Renal cortical epithelial cell (primary cell): ENCODE data around the gene TEX54. TPM values are rescaled to one million over a fixed set of nuclear protein-coding genes. Genes with fewer than 3 reads are reported as not detected.
A peak's percentile ranks its signal among the peaks of the same experiment; 100 is the strongest.
"Not testable (repeated sequence)": the region's sequence is repeated elsewhere in the genome, so short reads cannot be mapped to it uniquely, and the experiment has no call there.

Experiments
- DNase-seq: peaks from one replicate; pipeline ENCODE4 v3.0.0-alpha.2; 2011; ENCODE audit warnings: low read depth
- total RNA-seq: library from RNA; depleted of rRNA; stranded (reverse); fragments of >200 nt; gene quantifications from 2 replicates; pipeline ENCODE4 v1.2.3, GENCODE V29; 2014

Gene TEX54
- not detected in 2 replicates for total RNA-seq

GRCh38 chr11:62832336-62833234 is at the start of gene TEX54:
TSS of gene TEX54 (minus strand) at chr11:62832841.
- peak; percentile 18 for DNase-seq

DNA sequence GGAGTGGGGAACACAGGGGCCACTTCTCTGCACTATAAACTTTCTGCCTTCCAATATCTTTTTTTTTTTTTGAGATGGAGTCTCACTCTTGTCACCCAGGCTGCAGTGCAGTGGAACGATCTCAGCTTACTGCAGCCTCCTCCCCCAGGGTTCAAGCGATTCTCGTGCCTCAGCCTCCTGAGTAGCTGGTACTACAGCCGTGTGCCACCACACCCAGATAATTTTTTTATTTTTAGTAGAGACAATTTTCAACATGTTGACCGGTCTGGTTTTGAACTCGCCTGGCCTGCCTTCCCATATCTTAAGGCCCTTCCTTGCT is 49.7 kb upstream of the TEX54 start:
- no peak for DNase-seq

GRCh38 chr11:62881579-62882430 is 49.2 kb upstream of the TEX54 start:
- peak; percentile 93 for DNase-seq

DNA sequence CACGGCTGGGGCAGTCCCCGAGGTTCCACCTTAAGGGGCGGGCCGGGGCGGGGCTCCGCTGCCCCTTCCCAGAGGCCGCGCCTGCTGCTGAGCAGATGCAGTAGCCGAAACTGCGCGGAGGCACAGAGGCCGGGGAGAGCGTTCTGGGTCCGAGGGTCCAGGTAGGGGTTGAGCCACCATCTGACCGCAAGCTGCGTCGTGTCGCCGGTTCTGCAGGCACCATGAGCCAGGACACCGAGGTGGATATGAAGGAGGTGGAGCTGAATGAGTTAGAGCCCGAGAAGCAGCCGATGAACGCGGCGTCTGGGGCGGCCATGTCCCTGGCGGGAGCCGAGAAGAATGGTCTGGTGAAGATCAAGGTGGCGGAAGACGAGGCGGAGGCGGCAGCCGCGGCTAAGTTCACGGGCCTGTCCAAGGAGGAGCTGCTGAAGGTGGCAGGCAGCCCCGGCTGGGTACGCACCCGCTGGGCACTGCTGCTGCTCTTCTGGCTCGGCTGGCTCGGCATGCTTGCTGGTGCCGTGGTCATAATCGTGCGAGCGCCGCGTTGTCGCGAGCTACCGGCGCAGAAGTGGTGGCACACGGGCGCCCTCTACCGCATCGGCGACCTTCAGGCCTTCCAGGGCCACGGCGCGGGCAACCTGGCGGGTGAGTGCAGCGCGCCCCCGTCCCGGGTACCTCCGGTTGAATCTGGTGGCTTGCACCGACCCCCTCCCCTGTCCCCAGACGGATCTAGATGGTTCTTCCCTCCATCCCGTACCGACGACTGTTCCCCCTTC is 48.4 kb upstream of the TEX54 start, which contains the start of gene SLC3A2:
SLC3A2 (plus strand) TSS at position 94 of the 776 bp plus-strand sequence; CDS start at position 222, 128 bp downstream.
- DNase-seq, result peak; percentile 67

- peak; percentile 88 for DNase-seq
Measured at GRCh38 chr11:62880231-62880802, 47.7 kb upstream of the TEX54 start.

DNA sequence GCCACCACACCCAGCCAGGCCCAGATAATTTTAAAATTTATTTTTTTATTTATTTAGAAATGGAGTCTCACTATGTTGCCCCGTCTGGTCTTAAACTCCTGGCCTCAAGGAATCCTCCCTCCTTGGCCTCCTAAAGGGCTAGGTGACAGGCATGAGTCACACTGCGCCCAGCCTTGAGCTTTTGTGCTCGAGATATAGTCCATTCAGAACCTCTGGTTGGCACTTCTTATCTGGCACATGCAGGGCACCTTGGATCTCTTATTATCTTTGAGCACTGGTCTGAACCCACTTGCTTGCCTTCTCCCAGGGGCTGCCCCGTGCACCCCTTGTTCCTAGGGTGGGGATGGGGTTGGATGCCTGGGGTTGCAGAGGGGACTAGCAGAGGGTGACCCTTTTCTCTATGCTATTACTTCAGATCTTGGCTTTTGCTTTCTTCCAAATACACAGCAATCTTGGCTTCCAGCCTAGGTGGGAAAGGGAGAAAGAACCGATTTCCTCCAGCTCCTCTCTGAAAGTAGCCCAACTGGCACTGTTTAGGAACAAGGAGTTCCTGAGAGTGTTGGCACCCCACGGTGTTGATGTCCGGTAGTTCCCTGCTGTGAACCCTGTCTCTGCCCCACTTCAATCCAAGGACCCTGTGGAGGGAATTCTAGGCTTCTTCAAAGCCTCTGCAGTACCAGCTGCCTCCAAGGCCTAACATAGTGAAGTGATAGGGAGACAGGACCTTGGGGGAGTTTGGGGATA is 46.8 kb upstream of the TEX54 start:
- no peak for DNase-seq

- DNase-seq, result no peak
Measured at GRCh38 chr11:62876712-62877111, 44.1 kb upstream of the TEX54 start.

- no peak for DNase-seq
Measured at GRCh38 chr11:62875698-62876478, 43.2 kb upstream of the TEX54 start.

- no peak for DNase-seq
Measured at GRCh38 chr11:62874851-62875250, 42.2 kb upstream of the TEX54 start.

- DNase-seq, result no peak
Measured at GRCh38 chr11:62865635-62866034, 33.0 kb upstream of the TEX54 start.

GRCh38 chr11:62863687-62864335 is 31.2 kb upstream of the TEX54 start:
- DNase-seq, result no peak

GRCh38 chr11:62861564-62862192 is 29.0 kb upstream of the TEX54 start:
- DNase-seq, result not testable (repeated sequence)

DNA sequence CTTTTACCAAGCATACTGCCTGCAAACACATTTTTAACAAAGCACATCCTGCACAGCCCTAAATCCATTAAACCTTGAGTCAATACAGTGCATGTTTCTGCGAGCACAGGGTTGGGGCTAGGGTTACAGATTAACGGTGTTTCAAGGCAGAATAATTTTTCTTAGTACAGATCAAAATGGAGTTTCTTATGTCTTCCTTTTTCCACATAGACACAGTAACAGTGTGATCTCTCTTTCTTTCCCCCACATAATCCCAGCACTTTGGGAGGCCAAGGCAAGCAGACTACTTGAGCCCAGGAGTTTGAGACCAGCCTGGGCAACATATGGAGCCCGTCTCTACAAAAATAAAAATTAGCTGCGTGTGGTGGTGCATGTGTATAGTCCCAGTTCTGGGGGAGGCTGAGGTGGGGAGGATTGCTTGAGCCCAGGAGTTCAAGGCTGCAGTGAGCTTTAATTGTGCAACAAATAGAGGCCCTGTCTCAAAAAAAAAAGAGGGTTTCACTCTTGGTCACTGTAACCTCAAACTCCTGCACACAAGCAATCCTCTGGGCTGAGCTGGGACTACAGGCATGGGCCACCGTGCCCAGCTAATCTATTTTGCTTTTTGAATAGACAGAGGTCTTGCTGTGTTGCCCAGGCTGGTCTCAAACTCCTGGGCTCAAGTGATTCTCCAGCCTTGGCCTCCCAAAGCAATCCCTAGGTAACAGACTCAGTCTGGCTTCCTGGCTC is 28.4 kb upstream of the TEX54 start:
- DNase-seq, result no peak

- DNase-seq, result not testable (repeated sequence)
Measured at GRCh38 chr11:62859281-62859703, 26.7 kb upstream of the TEX54 start.

DNA sequence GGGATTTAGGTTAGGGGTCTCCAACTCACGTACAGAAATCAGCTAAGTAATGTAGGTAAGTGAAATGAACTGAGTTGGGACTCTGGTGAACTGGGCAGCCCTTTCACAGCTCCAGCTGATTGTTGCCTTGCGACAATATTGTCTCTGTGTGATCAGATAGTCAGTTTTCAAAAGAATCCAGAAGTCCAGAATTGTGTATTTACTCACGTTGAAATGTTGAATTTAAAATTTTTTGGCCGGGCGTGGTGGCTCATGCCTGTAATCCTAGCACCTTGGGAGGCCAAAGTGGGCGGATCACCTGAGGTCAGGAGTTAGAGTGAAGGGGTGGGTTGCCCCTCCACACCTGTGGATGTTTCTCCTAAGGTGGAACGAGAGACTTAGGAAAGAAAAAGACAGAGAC is 25.6 kb upstream of the TEX54 start:
- DNase-seq, result no peak

- DNase-seq, result peak; percentile 20
Measured at GRCh38 chr11:62857541-62857982, 24.9 kb upstream of the TEX54 start.

GRCh38 chr11:62856333-62856895 is 23.8 kb upstream of the TEX54 start:
- no peak for DNase-seq
